Muscle of arm (tissue), 12 donors: Measurements from ENCODE around the gene YEATS2. TPM values are rescaled to one million over a fixed set of nuclear protein-coding genes. Genes with fewer than 3 reads are reported as not detected.

Experiments used
- DNase-seq: peaks from one replicate; pipeline ENCODE4 v3.0.0-alpha.2; 2013
- polyA plus RNA-seq, 12 donors: library from polyadenylated mRNA; unstranded; fragments of 120-200 nt; gene quantifications; one replicate each; pipeline ENCODE4 v1.2.1, GENCODE V29; 2013; ENCODE audit not compliant: insufficient read length in 12 of 12

The YEATS2 gene
- polyA plus RNA-seq, 12 donors, result 27.5 to 44.3 (median 30.8) TPM; not detected in 1

- DNase-seq, result no peak
Measured at GRCh38 chr3:183829466-183829865, 131.9 kb downstream of the YEATS2 start.

GRCh38 chr3:183830187-183830586 is 132.6 kb downstream of the YEATS2 start:
- no peak for DNase-seq

- no peak for DNase-seq
Measured at GRCh38 chr3:183833516-183833915, 135.9 kb downstream of the YEATS2 start.

GRCh38 chr3:183837390-183837789 is 139.8 kb downstream of the YEATS2 start:
- DNase-seq, result no peak

- DNase-seq, result no peak
Measured at GRCh38 chr3:183837894-183838293, 140.3 kb downstream of the YEATS2 start.

GRCh38 chr3:183839751-183840150 is 142.2 kb downstream of the YEATS2 start:
- no peak for DNase-seq

- no peak for DNase-seq
Measured at GRCh38 chr3:183844606-183845005, 147.0 kb downstream of the YEATS2 start.

GRCh38 chr3:183845090-183845489 is 147.5 kb downstream of the YEATS2 start:
- DNase-seq, result no peak

- no peak for DNase-seq
Measured at GRCh38 chr3:183845608-183846288, 148.2 kb downstream of the YEATS2 start.

- DNase-seq, result no peak
Measured at GRCh38 chr3:183854318-183855035, 156.9 kb downstream of the YEATS2 start.

- DNase-seq, result no peak
Measured at GRCh38 chr3:183857863-183858262, 160.3 kb downstream of the YEATS2 start.

Other genes starting within 250 kb of the YEATS2 start
- 1 to 10 TPM in 9 of 12 donors, under 1 TPM in 1, not detected in 2; 0.98 to 2.7 (median 1.8) TPM for gene KLHL6, start 142.1 kb upstream of the YEATS2 start, polyA plus RNA-seq
- 10 to 100 TPM; 26.3 to 74.7 (median 35.3) TPM for gene KLHL24, start 62.2 kb upstream of the YEATS2 start, polyA plus RNA-seq
- 10 to 100 TPM in 11 of 12 donors, not detected in 1; 11.8 to 35.4 (median 22.8) TPM for gene MAP6D1, start 127.8 kb downstream of the YEATS2 start, polyA plus RNA-seq
- gene PARL, start 187.1 kb downstream of the YEATS2 start, polyA plus RNA-seq, result 10 to 100 TPM in 11 of 12 donors, not detected in 1; 29.4 to 72.3 (median 31.5) TPM